Measurements from ENCODE around the gene RHNO1.

DNA sequence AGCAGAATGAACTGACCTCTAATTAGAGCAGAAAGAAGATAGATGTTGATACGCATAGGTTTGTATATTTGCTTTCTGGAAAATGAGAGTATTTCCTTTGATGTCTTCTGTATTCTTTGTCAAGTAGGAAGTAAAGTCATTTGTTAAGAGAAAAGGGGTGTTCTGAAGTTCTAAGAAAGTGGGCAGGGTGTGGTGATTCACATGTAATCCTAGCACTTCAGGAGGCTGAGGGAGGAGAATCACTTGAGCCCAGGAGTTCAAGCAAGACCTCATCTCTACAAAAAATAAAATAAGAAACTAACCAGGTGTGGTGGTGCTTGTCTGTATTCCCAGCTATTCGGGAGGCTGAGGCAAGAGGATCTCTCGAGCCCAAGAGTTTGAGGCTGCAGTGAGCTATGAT is 2.8 kb downstream of the RHNO1 start:
- TF ChIP-seq, protein P1, sequence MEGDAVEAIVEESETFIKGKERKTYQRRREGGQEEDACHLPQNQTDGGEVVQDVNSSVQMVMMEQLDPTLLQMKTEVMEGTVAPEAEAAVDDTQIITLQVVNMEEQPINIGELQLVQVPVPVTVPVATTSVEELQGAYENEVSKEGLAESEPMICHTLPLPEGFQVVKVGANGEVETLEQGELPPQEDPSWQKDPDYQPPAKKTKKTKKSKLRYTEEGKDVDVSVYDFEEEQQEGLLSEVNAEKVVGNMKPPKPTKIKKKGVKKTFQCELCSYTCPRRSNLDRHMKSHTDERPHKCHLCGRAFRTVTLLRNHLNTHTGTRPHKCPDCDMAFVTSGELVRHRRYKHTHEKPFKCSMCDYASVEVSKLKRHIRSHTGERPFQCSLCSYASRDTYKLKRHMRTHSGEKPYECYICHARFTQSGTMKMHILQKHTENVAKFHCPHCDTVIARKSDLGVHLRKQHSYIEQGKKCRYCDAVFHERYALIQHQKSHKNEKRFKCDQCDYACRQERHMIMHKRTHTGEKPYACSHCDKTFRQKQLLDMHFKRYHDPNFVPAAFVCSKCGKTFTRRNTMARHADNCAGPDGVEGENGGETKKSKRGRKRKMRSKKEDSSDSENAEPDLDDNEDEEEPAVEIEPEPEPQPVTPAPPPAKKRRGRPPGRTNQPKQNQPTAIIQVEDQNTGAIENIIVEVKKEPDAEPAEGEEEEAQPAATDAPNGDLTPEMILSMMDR (IDR thresholded peaks at IDR 0.05) = no peak
- no peak for TF ChIP-seq POLR2AphosphoS5 (IDR thresholded peaks at IDR 0.05)
